ENCODE data around the gene MYO3A.

The MYO3A gene

GRCh38 chr10:26199841-26200240, 265.8 kb downstream of the MYO3A start:
- no peaks in the 10 kb centered on the region for H4K20me1 ChIP-seq (ENCODE audit: control insufficient read depth, insufficient read depth, low read depth, low read length)
- H3K27me3 ChIP-seq (ENCODE audit: control insufficient read depth, low read length) = no peaks in the 10 kb centered on the region
- peaks cover 11% of the 10 kb centered on the region for H3K4me1 ChIP-seq (ENCODE audit: control insufficient read depth, low read length)
- H3K79me2 ChIP-seq (ENCODE audit: control insufficient read depth, low read length) = no peaks in the 10 kb centered on the region
- no peaks in the 10 kb centered on the region for H3K36me3 ChIP-seq (ENCODE audit: control insufficient read depth, low read length)
- H3F3A ChIP-seq (ENCODE audit: control insufficient read depth, insufficient read depth) = no peaks in the 10 kb centered on the region
- no peak overlapping the region for H3K4me3 ChIP-seq (ENCODE audit: low read length)
- H3K4me2 ChIP-seq (ENCODE audit: low read length) = no peak overlapping the region
- no peaks in the 10 kb centered on the region for H3K9me3 ChIP-seq (ENCODE audit: control insufficient read depth, insufficient read depth, low read length)
- H3K9me2 ChIP-seq (replicated peaks; ENCODE audit: control insufficient read depth, low read length) = no peaks in the 10 kb centered on the region
- TF ChIP-seq CTCF (IDR thresholded peaks at IDR 0.05; ENCODE audit: low read depth, low read length, poor library complexity, severe bottlenecking) (no peak), EZH2phosphoT487 (IDR thresholded peaks at IDR 0.05; ENCODE audit: borderline replicate concordance, low read length) (no peak)
- no peak overlapping the region for H3K27ac ChIP-seq (ENCODE audit: low read depth, low read length)

GRCh38 chr10:26205223-26205622, 271.2 kb downstream of the MYO3A start:
- H3K4me1 ChIP-seq (ENCODE audit: control insufficient read depth, low read length) = peaks cover 8% of the 10 kb centered on the region
- no peaks in the 10 kb centered on the region; the same call in 1 of the 2 replicates for H3K9me3 ChIP-seq (ENCODE audit: control insufficient read depth, insufficient read depth, low read length)
- H3K79me2 ChIP-seq (ENCODE audit: control insufficient read depth, low read length) = no peaks in the 10 kb centered on the region

GRCh38 chr10:26211781-26212444, 277.9 kb downstream of the MYO3A start:
- Histone ChIP-seq H3K79me2 (ENCODE audit: control insufficient read depth, low read length) (no peaks in the 10 kb centered on the region), H3K4me3 (ENCODE audit: low read length) (no peak overlapping the region)

More at GRCh38 chr10:26205223-26205622, 271.2 kb downstream of the MYO3A start:
- H3K4me2 ChIP-seq (ENCODE audit: low read length) = no peak overlapping the region
- H4K20me1 ChIP-seq (ENCODE audit: control insufficient read depth, insufficient read depth, low read depth, low read length) = no peaks in the 10 kb centered on the region
- H3K27ac ChIP-seq (ENCODE audit: low read depth, low read length) = no peak overlapping the region
- H3K4me3 ChIP-seq (ENCODE audit: low read length) = no peak overlapping the region
- no peaks in the 10 kb centered on the region for H3K27me3 ChIP-seq (ENCODE audit: control insufficient read depth, low read length)
- H3K36me3 ChIP-seq (ENCODE audit: control insufficient read depth, low read length) = no peaks in the 10 kb centered on the region
- TF ChIP-seq CTCF (IDR thresholded peaks at IDR 0.05; ENCODE audit: low read depth, low read length, poor library complexity, severe bottlenecking) = no peak
- TF ChIP-seq EZH2phosphoT487 (IDR thresholded peaks at IDR 0.05; ENCODE audit: borderline replicate concordance, low read length) = no peak
- no peaks in the 10 kb centered on the region for H3F3A ChIP-seq (ENCODE audit: control insufficient read depth, insufficient read depth)
- no peaks in the 10 kb centered on the region for H3K9me2 ChIP-seq (replicated peaks; ENCODE audit: control insufficient read depth, low read length)

More at GRCh38 chr10:26211781-26212444, 277.9 kb downstream of the MYO3A start:
- no peak for TF ChIP-seq EZH2phosphoT487 (IDR thresholded peaks at IDR 0.05; ENCODE audit: borderline replicate concordance, low read length)
- TF ChIP-seq CTCF (IDR thresholded peaks at IDR 0.05; ENCODE audit: low read depth, low read length, poor library complexity, severe bottlenecking) = no peak
- Histone ChIP-seq H4K20me1 (ENCODE audit: control insufficient read depth, insufficient read depth, low read depth, low read length) (no peaks in the 10 kb centered on the region), H3F3A (ENCODE audit: control insufficient read depth, insufficient read depth) (no peaks in the 10 kb centered on the region), H3K4me2 (ENCODE audit: low read length) (no peak overlapping the region), H3K36me3 (ENCODE audit: control insufficient read depth, low read length) (no peaks in the 10 kb centered on the region), H3K9me2 (replicated peaks; ENCODE audit: control insufficient read depth, low read length) (no peaks in the 10 kb centered on the region), H3K4me1 (ENCODE audit: control insufficient read depth, low read length) (no peaks in the 10 kb centered on the region), H3K9me3 (ENCODE audit: control insufficient read depth, insufficient read depth, low read length) (peaks cover 5% of the 10 kb centered on the region; the same call in 1 of the 2 replicates), H3K27me3 (ENCODE audit: control insufficient read depth, low read length) (no peaks in the 10 kb centered on the region), H3K27ac (ENCODE audit: low read depth, low read length) (no peak overlapping the region)
